Measurements from ENCODE around the gene NEGR1.

- TF ChIP-seq CTCF (conservative IDR thresholded peaks at IDR 0.05): no peak
- no peak for TF ChIP-seq EZH2 (IDR thresholded peaks at IDR 0.05; ENCODE audit: low read depth)
Observed at GRCh38 chr1:71706029-71706671, 576.2 kb downstream of the NEGR1 start.

All from PC-9 (cell line).